ENCODE results near the gene PLXDC2.

Gene PLXDC2

DNA sequence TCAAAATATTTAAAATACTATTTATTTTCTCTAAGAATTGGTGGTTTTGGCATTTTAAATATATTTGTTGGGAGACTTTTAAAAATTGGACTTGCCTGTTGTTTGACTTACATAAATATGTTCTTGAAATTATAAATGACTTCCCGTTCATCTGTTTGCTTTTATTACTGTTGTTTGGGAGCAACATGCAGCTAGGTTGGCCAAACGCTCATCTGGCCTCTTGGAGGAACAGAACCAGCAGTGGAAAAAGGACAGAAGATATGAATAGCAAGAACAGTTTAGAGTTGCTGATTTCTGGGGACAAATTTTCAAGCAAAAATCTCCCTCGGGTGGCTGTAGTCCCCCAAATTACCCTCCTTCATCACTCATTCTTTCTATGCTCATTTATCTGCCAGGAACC, 41.6 kb downstream of the PLXDC2 start:
- DNase-seq (ENCODE audit: low read depth), result no peak

DNA sequence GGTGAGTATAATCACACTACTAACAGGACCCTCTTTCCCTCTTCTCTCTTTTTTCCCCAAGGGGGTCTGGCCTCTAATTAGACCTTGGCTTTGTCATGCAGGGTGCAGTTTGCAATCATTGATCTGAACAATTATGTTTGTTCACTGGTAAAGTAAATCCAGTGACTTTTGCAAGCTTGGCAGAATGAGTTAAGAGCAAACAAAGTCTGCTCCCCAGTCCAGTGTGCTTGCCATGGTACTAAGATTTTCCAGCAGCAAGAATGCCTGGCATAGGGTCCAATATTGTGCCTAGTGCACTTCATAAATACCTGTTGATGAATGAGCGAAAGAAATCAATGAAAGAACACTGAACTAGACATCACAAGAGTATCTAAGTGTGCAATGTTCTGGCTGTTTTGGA, 43.9 kb downstream of the PLXDC2 start:
- no peak for DNase-seq (ENCODE audit: low read depth)

DNA sequence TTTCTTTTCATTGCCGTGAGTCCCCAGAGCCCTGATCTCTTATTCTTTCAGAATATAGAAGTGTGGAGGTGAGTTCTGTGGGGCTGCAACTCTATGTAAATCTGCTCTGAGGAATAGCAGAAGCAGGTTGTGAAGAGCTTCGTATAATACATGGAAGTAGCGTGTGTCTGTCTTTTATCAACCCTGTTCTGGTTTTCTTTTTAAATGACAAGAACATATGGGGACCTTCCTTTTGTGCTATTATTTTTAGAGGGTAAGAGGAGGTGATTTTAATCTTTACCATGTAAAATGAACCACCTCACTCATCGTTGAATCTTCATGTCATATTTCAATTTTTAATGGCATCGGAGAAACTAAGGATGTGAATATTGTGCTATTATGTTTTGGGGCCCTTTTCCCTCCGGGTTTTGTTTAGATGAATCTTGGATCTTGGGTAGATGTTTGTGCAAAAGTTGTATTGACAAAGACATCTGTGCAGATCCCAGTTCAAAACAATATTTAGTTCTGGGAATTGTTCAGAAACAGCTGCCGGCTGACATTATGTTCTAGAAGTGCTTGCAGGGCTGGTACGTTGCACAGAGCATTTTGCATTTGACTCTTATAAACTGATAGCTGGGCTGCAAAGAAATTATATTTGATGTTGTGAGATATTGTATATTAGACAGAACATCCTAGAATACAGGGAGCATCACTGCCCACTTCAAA, 46.7 kb downstream of the PLXDC2 start:
- no peak for DNase-seq (ENCODE audit: low read depth)

DNA sequence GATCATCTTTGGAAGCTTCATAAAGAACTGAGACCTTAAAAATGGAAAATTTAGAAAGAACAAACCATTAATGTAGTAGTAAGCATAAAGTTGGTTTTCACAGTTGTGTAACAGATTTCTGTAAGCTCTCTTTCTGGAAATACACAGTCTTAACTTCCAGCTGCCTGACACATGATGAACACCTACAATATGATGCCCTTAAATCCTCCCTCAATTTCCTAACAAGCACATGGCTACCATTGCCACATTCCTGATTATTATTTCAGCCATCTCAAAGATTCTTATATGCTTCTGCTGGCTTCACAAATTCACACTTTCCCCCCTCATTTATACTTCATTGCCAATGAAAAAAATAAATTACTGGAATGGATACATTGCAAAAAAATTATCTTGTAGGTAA, 49.4 kb downstream of the PLXDC2 start:
- no peak for DNase-seq (ENCODE audit: low read depth)

DNA sequence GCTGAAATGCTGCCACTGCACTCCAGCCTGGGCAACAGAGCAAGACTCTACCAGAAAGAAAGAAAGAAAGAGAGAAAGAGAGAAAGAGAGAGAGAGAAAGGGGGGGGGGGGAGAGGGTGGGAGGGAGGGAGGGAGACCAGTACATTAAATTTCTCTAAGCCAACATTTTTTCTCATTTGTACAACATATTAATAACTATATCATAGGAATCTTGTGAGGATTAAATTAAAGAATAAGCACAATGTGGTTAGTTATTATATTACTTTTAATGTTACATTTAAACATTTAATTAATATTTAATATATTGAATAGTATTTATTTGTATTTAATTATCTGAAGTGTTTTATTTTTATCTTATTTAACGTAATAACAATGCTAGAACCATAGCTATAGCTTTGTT, 53.1 kb downstream of the PLXDC2 start:
- no peak for DNase-seq (ENCODE audit: low read depth)

DNA sequence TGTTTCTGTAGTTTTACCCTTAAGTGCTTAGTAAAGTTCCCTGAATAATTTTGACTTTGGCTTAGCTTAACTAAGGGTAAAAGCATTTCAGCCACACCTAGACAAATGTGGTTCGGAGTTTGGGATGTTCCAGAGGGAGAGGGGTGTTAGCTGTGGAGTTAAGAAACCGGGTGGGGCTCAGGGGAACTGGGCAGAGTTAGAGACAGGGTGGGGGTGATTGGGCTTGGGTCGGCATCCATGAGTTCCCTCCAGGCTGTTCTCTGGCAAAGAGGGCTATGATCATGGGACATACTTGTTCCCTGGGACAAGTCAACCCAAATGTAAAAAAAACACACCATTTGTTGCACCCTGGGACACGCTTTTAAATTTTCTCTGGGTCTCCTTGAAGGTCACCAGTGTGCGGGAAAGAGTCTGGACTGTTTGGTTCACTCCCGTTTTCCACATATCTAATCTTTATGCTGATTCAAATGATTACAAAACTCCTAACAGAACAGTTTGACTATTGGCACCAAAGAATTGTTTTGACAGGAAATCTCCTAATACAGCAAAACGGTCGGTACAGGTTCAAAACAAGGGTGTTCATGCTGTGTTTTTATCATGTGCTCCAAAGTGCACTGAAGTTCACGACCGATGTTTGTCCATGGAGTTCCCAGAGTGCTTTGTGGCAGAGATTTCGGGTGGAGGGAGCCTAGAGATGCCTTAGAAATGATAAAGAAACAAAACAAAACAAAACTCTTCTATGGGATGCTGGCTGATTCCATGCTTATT, 56.5 kb downstream of the PLXDC2 start:
- no peak for DNase-seq (ENCODE audit: low read depth)

DNA sequence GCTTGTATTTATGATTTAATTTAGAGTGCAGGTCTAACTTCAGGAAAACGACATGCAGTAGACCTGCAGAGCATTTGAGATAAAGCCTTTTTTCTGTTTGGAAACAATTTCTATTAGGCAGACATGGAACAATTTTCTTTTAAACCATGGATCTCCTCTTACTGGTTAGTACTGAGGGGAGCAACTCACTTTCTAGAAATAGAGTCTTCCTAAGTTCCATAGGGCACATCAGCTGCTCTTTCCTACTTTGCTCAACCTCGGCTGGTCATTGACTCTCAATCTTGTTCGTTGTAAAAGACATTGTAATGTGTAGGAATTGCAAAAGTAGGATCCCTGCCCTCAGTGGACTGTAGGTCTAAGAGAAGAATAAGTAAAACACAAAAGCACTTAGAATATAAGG, 58.0 kb downstream of the PLXDC2 start:
- no peak for DNase-seq (ENCODE audit: low read depth)

DNA sequence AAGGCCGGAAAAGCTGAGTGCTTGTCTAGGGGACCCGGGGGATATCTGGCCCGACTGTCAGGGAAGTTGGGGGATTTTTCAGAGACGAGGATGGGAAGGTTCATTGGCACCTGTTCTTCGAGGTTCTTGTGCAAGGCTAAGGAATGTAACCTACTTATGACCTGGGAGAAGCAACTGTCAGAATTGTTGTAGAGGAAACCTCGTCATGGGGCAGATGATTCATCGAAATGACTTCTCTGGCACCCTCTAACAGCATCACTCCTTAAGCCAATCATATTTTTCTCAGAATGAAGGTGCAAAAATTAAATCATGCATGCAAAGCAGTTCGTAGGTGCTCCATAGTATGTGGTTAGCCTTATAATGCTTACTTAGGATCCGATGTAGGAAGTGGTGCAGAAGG, 58.6 kb downstream of the PLXDC2 start:
- DNase-seq (ENCODE audit: low read depth), result no peak

DNA sequence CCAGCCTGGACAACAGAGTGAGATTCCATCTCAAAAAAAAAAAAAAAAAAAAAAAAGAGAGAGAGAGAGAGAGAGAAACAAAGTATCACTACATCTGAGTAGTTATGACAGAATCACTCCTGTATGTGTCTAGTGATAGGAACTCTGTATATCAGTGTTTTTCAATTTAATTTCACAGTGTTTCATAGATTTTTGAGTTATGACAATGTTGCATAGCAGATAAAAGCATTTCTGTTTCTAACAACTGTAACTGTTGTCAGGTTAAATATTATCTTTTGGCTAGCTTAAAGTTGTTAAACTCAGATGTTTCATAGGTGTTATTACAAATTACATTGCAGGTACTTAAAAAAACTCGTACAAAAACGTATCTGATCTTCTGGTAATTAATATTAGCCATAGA, 60.3 kb downstream of the PLXDC2 start:
- no peak for DNase-seq (ENCODE audit: low read depth)

DNA sequence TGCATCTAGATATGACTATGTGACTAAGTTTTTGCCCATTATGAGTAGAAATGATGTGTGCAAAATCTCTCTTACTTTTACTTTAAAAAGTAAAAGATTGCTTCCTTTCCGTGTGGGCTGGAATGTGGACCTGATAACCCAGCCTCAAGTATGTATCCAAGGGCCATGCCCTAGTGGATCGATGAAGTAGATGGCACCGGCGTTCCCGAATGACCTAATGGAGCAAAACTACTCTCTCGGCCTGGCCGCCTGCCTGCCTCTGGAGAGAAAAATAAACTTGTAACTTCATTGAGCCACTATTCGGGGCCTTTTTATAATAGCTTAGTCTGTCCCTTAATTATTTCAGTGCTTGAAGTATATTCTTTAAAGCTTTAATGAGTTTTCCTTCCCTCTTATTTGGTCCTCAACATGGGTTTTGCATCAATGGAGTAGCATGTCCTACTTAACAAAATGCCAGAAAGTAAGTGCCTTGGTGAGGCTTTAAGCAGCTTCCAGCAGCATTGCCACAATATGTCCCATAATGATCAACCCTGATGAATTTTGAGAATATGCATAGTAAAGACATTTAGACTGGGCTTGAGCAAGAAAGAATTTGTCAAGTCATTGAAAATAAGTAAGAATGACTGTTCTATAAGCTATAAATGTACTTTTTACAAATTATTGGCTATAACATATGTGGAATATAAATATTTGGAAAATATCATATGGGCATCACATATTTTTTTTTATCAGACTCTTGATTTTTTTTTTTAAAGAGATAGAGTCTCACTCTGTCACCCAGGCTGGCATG, 61.4 kb downstream of the PLXDC2 start:
- no peak for DNase-seq (ENCODE audit: low read depth)

DNA sequence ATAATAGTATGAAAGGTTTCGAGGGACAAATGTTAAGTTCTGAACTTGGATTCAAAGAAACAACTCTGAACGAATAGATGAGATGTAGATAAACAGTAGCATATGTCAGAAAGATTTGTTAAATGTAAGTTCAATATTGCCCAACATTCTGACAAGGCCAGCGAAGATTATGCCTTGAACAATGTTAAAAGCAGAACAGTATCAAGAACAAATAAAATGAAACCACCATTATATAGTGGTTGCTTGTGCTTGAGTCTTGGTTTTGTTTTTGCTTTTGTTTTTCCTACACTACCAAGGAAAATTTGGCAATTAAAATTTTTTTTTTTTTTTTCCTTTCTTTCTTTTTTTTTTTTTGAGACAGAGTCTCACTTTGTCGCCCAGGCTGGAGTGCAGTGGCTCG, 66.4 kb downstream of the PLXDC2 start:
- no peak for DNase-seq (ENCODE audit: low read depth)

DNA sequence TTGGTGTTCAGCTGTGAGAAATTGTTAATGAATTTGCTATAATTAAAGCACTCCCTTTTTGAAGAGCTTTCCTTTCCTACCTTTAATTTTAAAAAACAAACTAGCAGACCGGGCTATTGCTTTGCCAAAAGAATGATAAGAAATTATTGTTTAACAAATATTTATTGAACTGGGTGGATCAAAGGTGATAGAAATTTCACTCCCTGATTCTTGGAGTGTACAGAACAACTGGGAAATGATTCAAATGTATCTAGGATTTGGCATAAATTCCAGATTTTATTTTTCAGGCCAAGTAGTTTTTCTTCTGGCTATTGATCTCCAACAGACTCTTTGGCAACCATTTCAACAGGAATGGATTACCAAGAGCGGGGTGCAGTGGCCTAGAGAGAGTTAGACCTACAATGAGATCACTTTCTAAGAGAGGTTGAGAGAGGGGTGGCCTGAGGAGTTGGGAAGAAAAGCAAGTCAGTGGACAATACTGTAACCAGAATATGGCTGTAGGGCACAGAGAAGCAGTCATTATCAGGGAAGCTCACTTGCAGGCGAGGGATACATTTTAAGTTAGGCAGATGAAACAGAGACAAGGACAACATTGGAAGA, 71.9 kb downstream of the PLXDC2 start:
- DNase-seq (ENCODE audit: low read depth), result no peak

DNA sequence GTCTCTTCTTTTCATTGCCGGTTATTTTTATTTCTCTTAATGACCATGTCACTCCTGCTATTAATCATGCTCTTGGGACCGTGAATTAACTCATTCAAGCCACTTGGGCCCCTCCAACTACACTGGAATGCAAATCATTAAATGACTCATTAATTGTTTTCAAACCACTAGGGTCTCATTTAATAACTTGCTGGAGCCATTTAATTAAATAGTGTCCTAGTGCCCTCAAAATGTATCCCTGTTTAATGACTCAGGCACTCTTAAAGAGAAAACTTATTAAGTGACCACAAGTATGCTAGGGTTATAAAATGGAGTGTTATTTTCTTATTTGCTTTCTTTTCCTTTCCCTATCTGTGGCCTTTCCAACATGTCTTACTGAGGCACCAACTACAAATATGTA, 73.0 kb downstream of the PLXDC2 start:
- DNase-seq (ENCODE audit: low read depth), result no peak

DNA sequence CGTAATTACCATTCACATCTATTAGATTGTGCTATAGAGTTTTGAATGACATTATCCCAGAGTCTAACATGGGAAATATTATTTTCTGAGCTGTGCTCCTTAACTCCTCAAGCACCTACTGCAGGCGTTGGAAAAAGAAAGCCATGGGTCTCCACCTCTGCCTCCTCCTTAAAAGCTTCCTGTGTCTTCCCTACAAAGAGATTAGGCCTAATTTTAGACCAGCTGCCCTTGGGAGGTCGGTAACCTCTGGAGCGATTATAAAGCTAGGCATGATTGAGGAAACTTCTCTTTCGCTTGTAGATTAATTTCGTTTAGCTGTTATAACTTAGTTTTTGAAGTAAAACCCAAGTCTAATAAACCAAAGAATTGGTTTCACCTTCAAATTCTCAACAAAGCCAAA, 75.2 kb downstream of the PLXDC2 start:
- no peak for DNase-seq (ENCODE audit: low read depth)

DNA sequence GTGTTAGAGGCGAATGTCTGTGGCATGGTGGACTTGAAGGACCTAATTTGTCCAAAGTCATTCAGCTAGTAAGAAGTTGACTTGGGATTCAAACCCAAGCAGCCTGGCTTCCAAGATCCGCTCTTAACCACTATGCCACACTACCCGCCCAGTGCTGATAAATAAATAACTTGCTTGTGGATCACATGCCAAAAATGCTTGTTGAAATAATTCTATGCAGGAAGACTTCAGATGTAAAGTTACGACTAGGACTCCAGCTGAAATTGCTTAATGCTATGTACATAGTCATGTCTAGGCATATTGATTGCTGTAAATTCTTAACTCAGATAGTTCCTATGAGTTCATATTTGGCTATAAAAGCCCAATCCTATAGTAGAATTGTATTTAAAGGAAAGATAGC, 76.0 kb downstream of the PLXDC2 start:
- no peak for DNase-seq (ENCODE audit: low read depth)

DNA sequence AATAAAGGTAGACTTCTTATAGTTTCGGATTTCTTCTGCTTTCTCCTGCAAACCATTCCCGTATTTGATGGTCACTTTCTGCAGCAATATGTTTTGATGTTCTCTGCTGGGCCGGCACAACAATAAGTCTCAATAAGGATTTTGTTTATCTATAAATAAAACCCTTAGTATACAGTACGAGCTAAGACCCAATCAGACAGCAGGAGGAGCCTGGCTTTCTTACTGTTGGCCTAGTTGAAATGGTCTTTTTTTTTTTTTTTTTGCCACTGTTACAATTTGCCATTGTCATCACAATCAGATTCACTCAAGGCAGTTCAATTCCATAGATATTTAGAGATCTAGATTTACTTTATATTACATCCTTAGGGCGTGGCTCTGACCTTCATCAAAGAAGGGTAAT, 76.4 kb downstream of the PLXDC2 start:
- DNase-seq (ENCODE audit: low read depth), result no peak

DNA sequence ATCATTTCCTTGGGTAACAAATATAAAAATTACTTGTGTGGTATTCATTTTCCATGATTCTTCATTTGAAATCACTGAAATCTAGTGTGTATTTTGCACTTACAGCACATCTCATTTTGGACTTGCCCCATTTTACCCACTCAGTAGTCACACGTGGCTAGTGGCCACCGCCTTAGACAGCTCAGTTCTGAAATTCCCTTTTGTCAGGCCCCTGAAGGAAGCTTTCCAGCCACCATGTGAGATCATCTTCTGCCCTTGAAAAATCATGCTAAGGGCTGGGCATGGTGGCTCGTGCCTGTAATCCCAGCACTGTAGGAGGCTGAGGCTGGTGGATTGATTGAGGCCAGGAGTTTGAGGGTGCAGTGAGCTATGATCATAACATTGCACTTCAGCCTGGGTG, 79.3 kb downstream of the PLXDC2 start:
- DNase-seq (ENCODE audit: low read depth), result no peak

DNA sequence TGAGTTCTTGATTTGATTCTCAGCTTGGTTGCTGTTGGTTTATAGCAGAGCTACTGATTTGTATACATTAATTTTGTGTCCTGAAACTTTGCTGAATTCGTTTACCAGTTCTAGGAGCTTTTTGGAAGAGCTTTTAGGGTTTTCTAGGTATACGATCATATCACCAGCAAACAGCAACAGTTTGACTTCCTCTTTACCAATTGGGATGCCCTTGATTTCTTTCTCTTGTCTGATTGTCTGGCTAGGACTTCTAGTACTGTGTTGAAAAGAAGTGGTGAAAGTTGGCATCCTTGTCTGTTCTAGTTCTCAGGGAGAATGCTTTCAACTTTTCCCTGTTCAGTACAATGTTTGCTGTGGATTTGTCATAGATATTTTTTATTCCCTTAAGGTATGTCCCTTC, 86.2 kb downstream of the PLXDC2 start:
- DNase-seq (ENCODE audit: low read depth), result no peak

DNA sequence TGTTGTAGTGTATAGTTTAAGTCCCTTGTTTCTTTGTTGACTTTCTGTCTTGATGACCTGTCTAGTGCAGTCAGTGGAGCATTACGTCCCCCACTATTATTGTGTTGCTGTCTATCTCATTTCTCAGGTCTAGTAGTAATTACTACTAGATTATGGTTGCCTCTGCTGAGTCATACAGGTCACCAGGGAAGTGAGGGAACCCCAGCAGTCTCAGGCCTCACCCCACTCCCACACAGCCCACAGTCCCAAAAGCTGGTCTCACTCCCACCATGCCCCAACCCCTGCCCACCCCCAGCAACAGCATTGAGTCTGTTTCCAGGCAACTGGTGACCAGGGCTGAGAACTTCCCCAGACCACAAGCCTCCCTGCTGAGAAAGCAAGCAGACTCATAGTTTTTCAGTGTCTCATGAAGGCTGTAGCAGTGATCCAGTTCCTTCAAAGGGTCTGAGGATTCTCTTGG, 88.0 kb downstream of the PLXDC2 start:
- DNase-seq (ENCODE audit: low read depth), result no peak

DNA sequence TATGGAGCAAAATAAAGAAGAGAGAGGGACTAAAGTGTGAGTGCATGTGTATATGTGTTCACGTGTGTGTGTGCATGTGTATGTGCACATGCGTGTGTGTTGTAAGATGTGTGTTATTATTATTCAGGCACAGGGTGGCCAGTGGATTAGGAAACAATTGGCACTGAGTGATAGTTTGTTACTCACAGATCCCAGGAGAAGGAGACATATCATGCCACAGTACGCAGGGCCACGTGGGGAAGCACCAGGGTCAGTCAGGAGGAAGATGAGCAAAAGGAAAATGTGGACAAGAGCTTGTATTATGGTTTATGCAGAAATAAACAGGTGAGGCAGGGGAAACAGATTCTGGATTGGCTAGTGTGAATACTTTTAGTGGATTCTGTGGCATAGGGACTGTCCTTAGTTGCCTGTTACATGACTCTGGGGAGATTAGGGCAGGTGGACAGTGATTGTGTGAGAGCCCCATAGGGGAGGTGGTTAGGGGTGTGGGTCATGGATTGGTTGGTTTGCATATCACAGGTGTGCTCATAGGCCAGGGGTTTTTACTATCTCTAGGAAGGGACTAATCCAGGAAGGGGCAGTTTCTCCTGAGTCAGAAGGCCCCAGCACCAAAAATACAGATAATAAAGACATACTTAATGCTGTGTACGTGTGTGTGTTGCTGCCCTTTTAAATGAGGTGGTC, 90.0 kb downstream of the PLXDC2 start:
- no peak for DNase-seq (ENCODE audit: low read depth)

DNA sequence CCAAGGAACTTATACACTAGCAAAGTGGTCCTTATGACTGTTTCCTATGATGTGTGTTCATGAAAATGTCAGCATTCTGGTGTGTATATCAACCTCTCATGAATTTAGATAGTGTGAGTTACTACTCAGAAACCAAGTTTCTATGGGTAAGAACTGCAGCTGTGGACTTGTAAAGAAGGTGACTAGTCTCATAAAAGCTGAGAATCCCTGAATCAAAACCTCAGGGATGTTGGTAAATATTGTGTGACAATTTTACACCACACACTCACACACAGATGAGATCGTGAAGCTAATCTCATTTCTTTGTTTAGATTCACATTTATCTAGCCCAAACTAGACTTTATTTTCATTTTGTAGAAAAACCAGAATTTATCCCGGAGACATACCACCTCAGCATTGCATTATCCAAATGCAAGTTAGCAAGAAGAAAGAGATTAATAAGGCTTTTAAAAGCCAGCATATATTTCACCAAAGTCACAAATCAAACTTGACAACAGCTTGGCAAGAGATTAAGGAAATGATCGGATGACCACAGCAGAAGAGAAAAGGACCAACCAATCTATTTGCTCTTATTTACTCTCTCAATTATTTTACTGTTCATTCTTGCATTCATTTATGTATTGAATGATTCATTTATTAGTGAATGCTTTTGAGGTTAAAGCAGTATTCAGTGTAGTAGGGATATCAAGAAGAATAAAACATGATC, 92.9 kb downstream of the PLXDC2 start:
- DNase-seq (ENCODE audit: low read depth), result no peak

Data from activated T-helper 1 cell treated with Interleukin-2 at 50 U/mL for 16 hours (primary cell).